ENCODE data around the gene NRG2.

The NRG2 gene

GRCh38 chr5:139979518-139979917 is 63.6 kb downstream of the NRG2 start:
- no peak overlapping the region for H3K4me3 ChIP-seq (ENCODE audit: low read depth, low read length)
- DNase-seq (ENCODE audit: low read depth), result no peak
- TF ChIP-seq, protein P1, sequence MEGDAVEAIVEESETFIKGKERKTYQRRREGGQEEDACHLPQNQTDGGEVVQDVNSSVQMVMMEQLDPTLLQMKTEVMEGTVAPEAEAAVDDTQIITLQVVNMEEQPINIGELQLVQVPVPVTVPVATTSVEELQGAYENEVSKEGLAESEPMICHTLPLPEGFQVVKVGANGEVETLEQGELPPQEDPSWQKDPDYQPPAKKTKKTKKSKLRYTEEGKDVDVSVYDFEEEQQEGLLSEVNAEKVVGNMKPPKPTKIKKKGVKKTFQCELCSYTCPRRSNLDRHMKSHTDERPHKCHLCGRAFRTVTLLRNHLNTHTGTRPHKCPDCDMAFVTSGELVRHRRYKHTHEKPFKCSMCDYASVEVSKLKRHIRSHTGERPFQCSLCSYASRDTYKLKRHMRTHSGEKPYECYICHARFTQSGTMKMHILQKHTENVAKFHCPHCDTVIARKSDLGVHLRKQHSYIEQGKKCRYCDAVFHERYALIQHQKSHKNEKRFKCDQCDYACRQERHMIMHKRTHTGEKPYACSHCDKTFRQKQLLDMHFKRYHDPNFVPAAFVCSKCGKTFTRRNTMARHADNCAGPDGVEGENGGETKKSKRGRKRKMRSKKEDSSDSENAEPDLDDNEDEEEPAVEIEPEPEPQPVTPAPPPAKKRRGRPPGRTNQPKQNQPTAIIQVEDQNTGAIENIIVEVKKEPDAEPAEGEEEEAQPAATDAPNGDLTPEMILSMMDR (IDR thresholded peaks at IDR 0.05; ENCODE audit: insufficient read depth, low read depth, low read length, missing control alignments), result no peak

- no peak overlapping the region for H3K4me3 ChIP-seq (ENCODE audit: low read depth, low read length)
- TF ChIP-seq, protein P1 (IDR thresholded peaks at IDR 0.05; ENCODE audit: insufficient read depth, low read depth, low read length, missing control alignments), result no peak
- no peak for DNase-seq (ENCODE audit: low read depth)
Observed at GRCh38 chr5:139976703-139977102, 66.4 kb downstream of the NRG2 start.

DNA sequence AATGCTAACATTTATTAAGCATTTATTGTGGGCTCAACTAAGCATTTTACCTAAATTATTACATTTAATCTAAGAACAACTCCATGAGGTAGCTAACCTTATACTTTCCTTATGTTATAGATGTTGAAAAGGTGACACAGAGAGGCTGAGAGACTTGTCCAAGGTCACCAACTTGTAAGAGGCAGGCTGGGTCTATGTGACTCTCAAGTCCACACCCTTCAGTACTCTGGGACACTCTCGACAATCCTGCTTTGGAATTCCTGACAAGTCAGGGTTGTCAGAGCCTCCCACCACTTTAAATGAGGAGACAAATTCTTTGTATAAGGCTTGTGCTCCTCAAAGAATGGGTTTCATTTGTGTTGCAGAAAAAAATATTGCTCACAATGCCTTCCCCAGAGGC is 67.2 kb downstream of the NRG2 start:
- no peak for DNase-seq (ENCODE audit: low read depth)
- TF ChIP-seq, protein P1 (IDR thresholded peaks at IDR 0.05; ENCODE audit: insufficient read depth, low read depth, low read length, missing control alignments), result no peak
- H3K4me3 ChIP-seq (ENCODE audit: low read depth, low read length), result no peak overlapping the region

GRCh38 chr5:139975306-139975705 is 67.8 kb downstream of the NRG2 start:
- DNase-seq (ENCODE audit: low read depth), result no peak
- TF ChIP-seq, protein P1 (IDR thresholded peaks at IDR 0.05; ENCODE audit: insufficient read depth, low read depth, low read length, missing control alignments), result no peak
- no peak overlapping the region for H3K4me3 ChIP-seq (ENCODE audit: low read depth, low read length)

DNA sequence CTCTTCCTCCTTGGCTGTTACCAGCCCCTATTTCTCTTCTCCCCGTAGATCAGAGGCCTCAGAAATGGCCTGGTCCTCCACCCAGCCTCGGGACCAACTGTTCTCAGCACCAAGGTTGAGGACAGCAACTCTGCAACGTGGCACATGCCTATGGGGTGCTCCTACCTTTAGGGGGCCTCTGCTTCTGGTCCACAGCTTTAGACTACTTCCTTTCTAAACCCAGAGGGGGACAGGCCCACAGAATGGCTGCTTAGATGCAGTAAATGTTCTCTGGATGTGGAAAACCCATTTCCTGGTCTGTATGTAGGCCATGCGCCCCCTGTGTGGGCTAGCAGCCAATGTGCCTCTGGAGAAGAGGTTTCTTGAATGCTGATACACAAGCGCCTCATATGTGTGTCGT is 68.4 kb downstream of the NRG2 start:
- no peak overlapping the region for H3K4me3 ChIP-seq (ENCODE audit: low read depth, low read length)
- TF ChIP-seq, protein P1 (IDR thresholded peaks at IDR 0.05; ENCODE audit: insufficient read depth, low read depth, low read length, missing control alignments), result no peak
- no peak for DNase-seq (ENCODE audit: low read depth)

DNA sequence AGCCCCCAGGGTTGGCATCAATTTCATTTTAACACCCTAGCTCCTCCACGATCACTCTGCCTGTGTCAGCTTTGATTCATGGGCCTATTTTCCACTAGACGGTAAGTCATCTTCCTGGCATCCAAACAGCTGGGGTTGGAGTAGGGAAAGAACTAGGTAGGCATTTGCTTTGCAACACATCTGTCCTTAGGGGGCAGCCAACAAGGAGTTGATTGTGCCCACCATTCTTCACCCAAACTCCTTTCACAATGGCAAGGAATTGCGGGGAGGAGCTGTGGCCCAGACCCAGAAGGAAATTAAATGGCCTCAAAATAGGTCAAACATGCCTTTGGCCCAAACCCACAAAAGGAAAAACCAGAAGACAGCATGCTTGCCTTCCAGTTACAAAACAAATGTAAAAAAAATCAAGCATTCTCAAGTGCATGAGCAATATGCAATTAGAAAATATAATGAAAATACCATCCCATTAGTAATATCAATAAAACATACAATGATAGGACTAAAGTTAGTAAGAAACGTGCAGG is 71.8 kb downstream of the NRG2 start:
- TF ChIP-seq, protein P1 (IDR thresholded peaks at IDR 0.05; ENCODE audit: insufficient read depth, low read depth, low read length, missing control alignments), result no peak
- no peak for DNase-seq (ENCODE audit: low read depth)

DNA sequence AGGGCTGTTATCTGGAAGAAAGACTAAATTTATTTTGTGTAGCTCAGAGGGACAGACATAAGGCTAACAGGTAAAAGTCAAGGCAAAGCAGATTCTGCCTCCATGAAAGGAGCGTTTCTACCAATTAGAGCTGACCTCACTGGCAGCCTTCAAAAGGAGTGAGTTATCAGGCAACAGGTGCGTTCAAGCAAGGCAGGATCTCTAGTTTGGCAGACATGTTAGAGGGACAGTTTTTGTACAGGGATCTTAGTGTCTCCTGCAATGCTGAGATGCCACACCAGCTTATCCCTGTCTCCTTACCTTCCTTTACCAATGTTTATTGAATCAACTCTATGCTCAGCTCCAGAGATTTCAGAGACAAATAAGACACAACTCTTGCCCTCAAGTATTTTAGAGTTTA is 73.8 kb downstream of the NRG2 start:
- no peak for DNase-seq (ENCODE audit: low read depth)
- TF ChIP-seq, protein P1 (IDR thresholded peaks at IDR 0.05; ENCODE audit: insufficient read depth, low read depth, low read length, missing control alignments), result no peak

More for the DNA sequence above, 71.8 kb downstream of the NRG2 start:
- no peak overlapping the region for H3K4me3 ChIP-seq (ENCODE audit: low read depth, low read length)

More for the DNA sequence above, 73.8 kb downstream of the NRG2 start:
- no peak overlapping the region for H3K4me3 ChIP-seq (ENCODE audit: low read depth, low read length)

Data from GM12865 (cell line).